ENCODE results near the gene TAGLN. TPM values are rescaled to one million over a fixed set of nuclear protein-coding genes. Genes with fewer than 3 reads are reported as not detected.

The TAGLN gene
- total RNA-seq, 2 donors from 2014 or later: 1.5 to 5.4 TPM

- H3K27ac Mint-ChIP-seq: peak overlapping the region; percentile 54 to 79
Measured at GRCh38 chr11:117218133-117218915, 19.2 kb downstream of the TAGLN start.

GRCh38 chr11:117219001-117219400 lies 19.8 kb downstream of the TAGLN start:
- no peak for ATAC-seq
- Mint-ChIP-seq H3K36me3 (peaks cover 11 to 16% of the 10 kb centered on the region in 2 donors), H3K9me3 (no peaks in the 10 kb centered on the region), H3K27ac (peak overlapping the region; percentile 54 to 87)
- no peak for DNase-seq (ENCODE audit: low spot score in 2 of 2)

More at GRCh38 chr11:117218133-117218915, 19.2 kb downstream of the TAGLN start:
- no peaks in the 10 kb centered on the region for H3K9me3 Mint-ChIP-seq
- ATAC-seq: no peak
- no peak for DNase-seq (ENCODE audit: low spot score in 2 of 2)
- H3K36me3 Mint-ChIP-seq: peaks cover 11 to 13% of the 10 kb centered on the region in 2 donors

- DNase-seq (ENCODE audit: low spot score in 2 of 2): no peak
- ATAC-seq: no peak
- peaks cover 11 to 17% of the 10 kb centered on the region in 2 donors for H3K36me3 Mint-ChIP-seq
- H3K27ac Mint-ChIP-seq: peak overlapping the region; percentile 54 to 87
- no peaks in the 10 kb centered on the region for H3K9me3 Mint-ChIP-seq
Measured at GRCh38 chr11:117219455-117219854, 20.3 kb downstream of the TAGLN start.

- peaks cover 11 to 20% of the 10 kb centered on the region in 2 donors for H3K36me3 Mint-ChIP-seq
- H3K9me3 Mint-ChIP-seq: no peaks in the 10 kb centered on the region
- ATAC-seq (no peak), DNase-seq (ENCODE audit: low spot score in 2 of 2) (no peak)
- no peak overlapping the region for H3K27ac Mint-ChIP-seq
Measured at GRCh38 chr11:117219995-117220394, 20.8 kb downstream of the TAGLN start.

GRCh38 chr11:117220568-117220967 lies 21.4 kb downstream of the TAGLN start:
- peak in 1 of 2 donors; percentile 32 for ATAC-seq
- H3K36me3 Mint-ChIP-seq: peaks cover 11 to 25% of the 10 kb centered on the region in 2 donors
- H3K9me3 Mint-ChIP-seq: no peaks in the 10 kb centered on the region
- peak overlapping the region in 1 of 2 donors; percentile 65 for H3K27ac Mint-ChIP-seq
- DNase-seq (ENCODE audit: low spot score in 2 of 2): no peak

- DNase-seq (ENCODE audit: low spot score in 2 of 2) (no peak), ATAC-seq (no peak)
- Mint-ChIP-seq H3K27ac (peak overlapping the region in 1 of 2 donors; percentile 65), H3K36me3 (peaks cover 11 to 25% of the 10 kb centered on the region in 2 donors), H3K9me3 (no peaks in the 10 kb centered on the region)
Measured at GRCh38 chr11:117220999-117221774, 22.0 kb downstream of the TAGLN start.

GRCh38 chr11:117221775-117222517 lies 22.8 kb downstream of the TAGLN start:
- ATAC-seq: no peak
- H3K9me3 Mint-ChIP-seq: no peaks in the 10 kb centered on the region
- H3K27ac Mint-ChIP-seq: peak overlapping the region in 1 of 2 donors; percentile 85
- H3K36me3 Mint-ChIP-seq: peaks cover 16 to 31% of the 10 kb centered on the region in 2 donors
- DNase-seq (ENCODE audit: low spot score in 2 of 2): no peak

GRCh38 chr11:117222991-117223740 lies 24.0 kb downstream of the TAGLN start:
- DNase-seq (ENCODE audit: low spot score in 2 of 2) (no peak), ATAC-seq (no peak)
- Mint-ChIP-seq H3K36me3 (peaks cover 17 to 39% of the 10 kb centered on the region in 2 donors), H3K27ac (no peak overlapping the region), H3K9me3 (no peaks in the 10 kb centered on the region)

GRCh38 chr11:117223741-117224689 lies 24.8 kb downstream of the TAGLN start:
- DNase-seq (ENCODE audit: low spot score in 2 of 2) (no peak), ATAC-seq (no peak)
- peaks cover 25 to 37% of the 10 kb centered on the region in 2 donors for H3K36me3 Mint-ChIP-seq
- H3K27ac Mint-ChIP-seq: peak overlapping the region; percentile 57 to 74
- no peaks in the 10 kb centered on the region for H3K9me3 Mint-ChIP-seq

- Mint-ChIP-seq H3K36me3 (peaks cover 35 to 45% of the 10 kb centered on the region in 2 donors), H3K9me3 (no peaks in the 10 kb centered on the region), H3K27ac (no peak overlapping the region)
- DNase-seq (ENCODE audit: low spot score in 2 of 2) (no peak), ATAC-seq (no peak)
Measured at GRCh38 chr11:117225553-117226170, 26.5 kb downstream of the TAGLN start.

GRCh38 chr11:117226388-117227385 lies 27.5 kb downstream of the TAGLN start:
- no peaks in the 10 kb centered on the region for H3K9me3 Mint-ChIP-seq
- ATAC-seq (peak; percentile 30 to 39), DNase-seq (ENCODE audit: low spot score in 2 of 2) (peak in 1 of 2 donors; percentile 36)
- H3K36me3 Mint-ChIP-seq: peaks cover 42 to 54% of the 10 kb centered on the region in 2 donors
- H3K27ac Mint-ChIP-seq: peak overlapping the region in 1 of 2 donors; percentile 81

- no peak for DNase-seq (ENCODE audit: low spot score in 2 of 2)
- H3K27ac Mint-ChIP-seq: peak overlapping the region; percentile 95 to 96
Measured at GRCh38 chr11:117228091-117228490, 28.9 kb downstream of the TAGLN start.

GRCh38 chr11:117229411-117229810 lies 30.2 kb downstream of the TAGLN start:
- no peak for ATAC-seq
- peak overlapping the region; percentile 96 to 100 for H3K27ac Mint-ChIP-seq
- DNase-seq (ENCODE audit: low spot score in 2 of 2): no peak
- peaks cover 50 to 54% of the 10 kb centered on the region in 2 donors for H3K36me3 Mint-ChIP-seq
- no peaks in the 10 kb centered on the region for H3K9me3 Mint-ChIP-seq

More at GRCh38 chr11:117228091-117228490, 28.9 kb downstream of the TAGLN start:
- peaks cover 50 to 60% of the 10 kb centered on the region in 2 donors for H3K36me3 Mint-ChIP-seq
- no peak for ATAC-seq
- no peaks in the 10 kb centered on the region for H3K9me3 Mint-ChIP-seq

GRCh38 chr11:117229931-117230285 lies 30.7 kb downstream of the TAGLN start:
- Mint-ChIP-seq H3K36me3 (peaks cover 50 to 52% of the 10 kb centered on the region in 2 donors), H3K9me3 (no peaks in the 10 kb centered on the region), H3K27ac (peak overlapping the region; percentile 96 to 100)
- DNase-seq (ENCODE audit: low spot score in 2 of 2) (no peak), ATAC-seq (no peak)

Measured in activated naive CD4-positive, alpha-beta T cell treated with anti-CD3 and anti-CD28 coated beads, Interleukin-2, amount 50 U/mL, for 72 hours (primary cell).